HCT116 (cell line): Measurements from ENCODE around the gene ZP1. TPM values are rescaled to one million over a fixed set of nuclear protein-coding genes. Genes with fewer than 3 reads are reported as not detected.

ENCODE experiments used
- ATAC-seq: fragments of 200-7000 bp; cut with Tn5 transposase; 2 replicates; pipeline ENCODE4 v1.9.1; 2020; ENCODE audit warnings: mild to moderate bottlenecking, moderate library complexity
- BruUV-seq: library from RNA; stranded (reverse); fragments of 400-500 nt; replicated peaks from 2 replicates; lab custom pipeline; 2021; lab: Mats Ljungman, UMichigan
- CTCF ChIA-PET: fragments of 300-600 bp; sonication (Branson Sonifier 250); formaldehyde crosslinking; loops from one replicate; lab custom pipeline; 2021; ENCODE audit warnings: antibody characterized with exemption; lab: Charles Lee
- POLR2A ChIA-PET: fragments of 300-600, 350-600 bp; sonication (Branson Sonifier 250); formaldehyde crosslinking; loops from one replicate; lab custom pipeline; 2021; ENCODE audit warnings: antibody characterized with exemption; lab: Charles Lee
- RAD21 ChIA-PET, 2 experiments: fragments of 300-600 bp; sonication (Branson Sonifier 250); formaldehyde crosslinking; loops; one replicate each; lab custom pipeline; 2023; ENCODE audit warnings: low total read pairs in 2 of 2; ENCODE audit not compliant: uncharacterized antibody in 2 of 2, unreplicated experiment in 2 of 2, low non-redundant PET in 1 of 2; lab: Charles Lee
- DNase-seq: peaks from one replicate; pipeline ENCODE4 v3.0.0-alpha.2; 2010; ENCODE audit warnings: low read depth, low spot score
- H2AFZ ChIP-seq: fragments of 200-600 bp; shearing (Covaris generic), sonication (generic); 2 replicates; pipeline ENCODE4 v1.6.1; 2017; ENCODE audit warnings: low read depth, mixed run types, mixed read lengths, antibody characterized with exemption, low read length; ENCODE audit not compliant: poor library complexity, severe bottlenecking
- H3K27ac ChIP-seq: 2 replicates; pipeline ENCODE4 v1.5.1; 2012; ENCODE audit warnings: low read depth, low read length
- H3K27me3 ChIP-seq: fragments of 200-600 bp; sonication (generic); 2 replicates; pipeline ENCODE4 v1.6.1; 2016; ENCODE audit warnings: mixed run types, low read length, mixed read lengths; ENCODE audit not compliant: insufficient read depth
- H3K36me3 ChIP-seq, 2 experiments: fragments of 200-500 bp in 1 of 2; fragments of 200-600 bp in 1 of 2; sonication (Bioruptor generic) in 1 of 2; sonication (generic) in 1 of 2; 2 replicates each; pipeline versions ENCODE4 v1.5.1 to v1.6.1; 2014 to 2016; ENCODE audit warnings: low read length in 2 of 2, inconsistent platforms in 1 of 2, mixed read lengths in 1 of 2, mixed run types in 1 of 2; ENCODE audit not compliant: insufficient read depth in 2 of 2, control insufficient read depth in 1 of 2
- H3K4me1 ChIP-seq, 2 experiments: fragments of 200-600 bp in 1 of 2; sonication (generic) in 1 of 2; 2 replicates each; pipeline versions ENCODE4 v1.5.1 to v1.6.1; 2012 to 2017; ENCODE audit warnings: low read length in 2 of 2, inconsistent platforms in 1 of 2, mild to moderate bottlenecking in 1 of 2, mixed read lengths in 1 of 2, mixed run types in 1 of 2, moderate library complexity in 1 of 2; ENCODE audit not compliant: insufficient read depth in 2 of 2, control insufficient read depth in 1 of 2
- H3K4me2 ChIP-seq: fragments of 200-600 bp; sonication (generic); 2 replicates; pipeline ENCODE4 v1.6.1; 2017; ENCODE audit warnings: mixed run types, low read length, mixed read lengths
- H3K4me3 ChIP-seq, 2 experiments: fragments of 200-600 bp in 1 of 2; sonication (generic) in 1 of 2; replicated peaks in 1 of 2; 2 replicates each; pipeline ENCODE4 v1.5.1; 2011 to 2016; ENCODE audit warnings: low read length in 2 of 2, control low read depth in 1 of 2, low read depth in 1 of 2, mild to moderate bottlenecking in 1 of 2, mixed read lengths in 1 of 2, mixed run types in 1 of 2
- H3K79me2 ChIP-seq: fragments of 200-600 bp; sonication (generic); 2 replicates; pipeline ENCODE4 v1.6.1; 2017; ENCODE audit warnings: mild to moderate bottlenecking, mixed run types, low read length, moderate library complexity, mixed read lengths; ENCODE audit not compliant: insufficient read depth
- H3K9ac ChIP-seq: fragments of 200-600 bp; sonication (generic); 2 replicates; pipeline ENCODE4 v1.6.1; 2016; ENCODE audit warnings: low read length, mixed read lengths
- H3K9me2 ChIP-seq: fragments of 200-600 bp; sonication (generic), shearing (Covaris generic); 2 replicates; pipeline ENCODE4 v1.6.1; 2017; ENCODE audit warnings: mixed run types, mild to moderate bottlenecking, moderate library complexity; ENCODE audit not compliant: insufficient read depth
- H3K9me3 ChIP-seq, 2 experiments: fragments of 200-500 bp in 1 of 2; fragments of 200-600 bp in 1 of 2; sonication (Bioruptor generic) in 1 of 2; sonication (generic) in 1 of 2; 2 replicates each; pipeline ENCODE4 v1.6.1; 2014 to 2017; ENCODE audit warnings: low read length in 2 of 2, mixed read lengths in 2 of 2, inconsistent platforms in 1 of 2, low read depth in 1 of 2, mild to moderate bottlenecking in 1 of 2, mixed run types in 1 of 2, moderate library complexity in 1 of 2; ENCODE audit not compliant: control insufficient read depth in 1 of 2, insufficient read depth in 1 of 2
- H4K20me1 ChIP-seq: fragments of 200-600 bp; sonication (generic), shearing (Covaris generic); 2 replicates; pipeline ENCODE4 v1.6.1; 2017; ENCODE audit warnings: mixed run types, mild to moderate bottlenecking, moderate library complexity; ENCODE audit not compliant: insufficient read depth
- CEBPB ChIP-seq: IDR thresholded peaks from 2 replicates; pipeline ENCODE4 v1.6.1; 2012; ENCODE audit warnings: low read depth
- ELF1 ChIP-seq: IDR thresholded peaks from 2 replicates; pipeline ENCODE4 v1.6.1; 2012; ENCODE audit warnings: low read depth, borderline replicate concordance
- MAX ChIP-seq: IDR thresholded peaks from 2 replicates; pipeline ENCODE4 v1.6.1; 2012
- POLR2A ChIP-seq: IDR thresholded peaks from 2 replicates; pipeline ENCODE4 v1.7.0; 2011; ENCODE audit warnings: borderline replicate concordance; ENCODE audit not compliant: insufficient read depth, insufficient read length; ENCODE audit errors: extremely low read depth
- POLR2AphosphoS5 ChIP-seq: IDR thresholded peaks from 2 replicates; pipeline ENCODE4 v1.6.1; 2011; ENCODE audit warnings: mild to moderate bottlenecking, low read depth, low read length, moderate library complexity
- SIN3A ChIP-seq: IDR thresholded peaks from 2 replicates; pipeline ENCODE4 v1.6.1; 2012; ENCODE audit warnings: low read depth
- SRF ChIP-seq: IDR thresholded peaks from 2 replicates; pipeline ENCODE4 v1.6.1; 2012; ENCODE audit warnings: low read depth
- TCF7L2 ChIP-seq: IDR thresholded peaks from 2 replicates; pipeline ENCODE4 v1.7.0; 2011; ENCODE audit warnings: borderline replicate concordance, inconsistent platforms; ENCODE audit not compliant: insufficient read depth, insufficient read length; ENCODE audit errors: extremely low read depth
- YY1 ChIP-seq: IDR thresholded peaks from 2 replicates; pipeline ENCODE4 v1.6.1; 2011; ENCODE audit warnings: low read length, low read depth, moderate library complexity, mild to moderate bottlenecking; ENCODE audit not compliant: insufficient replicate concordance; ENCODE audit errors: extremely low read depth
- ZBTB33 ChIP-seq: IDR thresholded peaks from 2 replicates; pipeline ENCODE4 v1.6.1; 2011; ENCODE audit warnings: mild to moderate bottlenecking, low read length, moderate library complexity; ENCODE audit not compliant: insufficient replicate concordance; ENCODE audit errors: extremely low read depth
- ZFX ChIP-seq: fragments of 450-650 bp; IDR thresholded peaks from 2 replicates; pipeline ENCODE4 v1.6.1; 2017
- intact Hi-C: fragments of 100-400 bp; cut with micrococcal nuclease; formaldehyde crosslinking; loops from 2 replicates; pipeline ENCODE4 v1.10.0; 2022
- total RNA-seq: library from RNA; stranded (reverse); gene quantifications from one replicate; pipeline ENCODE4 v1.2.1, GENCODE V29; 2021; ENCODE audit not compliant: unreplicated experiment

The ZP1 gene
- total RNA-seq, 1 experiment from 2014 or later = not detected

- peak; percentile 97 for ATAC-seq
- intact Hi-C loops = no loop called here
- peak; percentile 91 for DNase-seq
- Histone ChIP-seq H3K4me2 (peak within 1 kb of the TSS; percentile 87), H3K9ac (peak within 1 kb of the TSS; percentile 98), H2AFZ (peak within 1 kb of the TSS; percentile 58), H3K36me3 (peaks cover 13 to 24% of the 10 kb centered on the region in 2 experiments; a peak in 3 of 4 replicates), H3K9me3 (no peaks in the 10 kb centered on the region), H3K79me2 (peaks cover 48% of the 10 kb centered on the region), H4K20me1 (no peaks in the 10 kb centered on the region; the same call in 1 of the 2 replicates), H3K4me3 (peak within 1 kb of the TSS; percentile 84 to 92), H3K27me3 (no peaks in the 10 kb centered on the region), H3K27ac (peak within 1 kb of the TSS; percentile 90), H3K4me1 (peaks cover 10 to 19% of the 10 kb centered on the region in 2 experiments), H3K9me2 (no peaks in the 10 kb centered on the region)
- no peak for TF ChIP-seq CEBPB
- TF ChIP-seq POLR2A = peak; percentile 36
- peak; percentile 29 for TF ChIP-seq TCF7L2
- peak; percentile 91 for TF ChIP-seq SIN3A
- peak; percentile 38 for TF ChIP-seq YY1
- TF ChIP-seq ZBTB33 = peak; percentile 70
- TF ChIP-seq ELF1 = peak; percentile 71; the same call in 1 of the 2 replicates
- peak; percentile 86 for TF ChIP-seq POLR2AphosphoS5
- no peak; the same call in 1 of the 2 replicates for TF ChIP-seq SRF
- TF ChIP-seq MAX = peak; percentile 94
- peak; percentile 37; the same call in 1 of the 2 replicates for TF ChIP-seq ZFX
- no TSS peak for BruUV-seq
- POLR2A ChIA-PET = interaction anchor here (1.3 kb wide), 1 partner anchor 19 kb away, joined by 4 read pairs; no protein-coding TSS in a partner anchor
- CTCF ChIA-PET = no interaction called here
- RAD21 ChIA-PET = interaction anchor here in 1 of 2 experiments (0.7 kb wide), 1 partner anchor 552 kb away, joined by 3 read pairs; no protein-coding TSS in a partner anchor
Measured at GRCh38 chr11:60906132-60906972, 39.0 kb downstream of the ZP1 start, which contains the start of gene PRPF19. PRPF19 (minus strand) TSS chr11:60906585; CDS start chr11:60906382, 203 bp downstream.
